ENCODE measurements around the gene RAB44.

The RAB44 gene

DNA sequence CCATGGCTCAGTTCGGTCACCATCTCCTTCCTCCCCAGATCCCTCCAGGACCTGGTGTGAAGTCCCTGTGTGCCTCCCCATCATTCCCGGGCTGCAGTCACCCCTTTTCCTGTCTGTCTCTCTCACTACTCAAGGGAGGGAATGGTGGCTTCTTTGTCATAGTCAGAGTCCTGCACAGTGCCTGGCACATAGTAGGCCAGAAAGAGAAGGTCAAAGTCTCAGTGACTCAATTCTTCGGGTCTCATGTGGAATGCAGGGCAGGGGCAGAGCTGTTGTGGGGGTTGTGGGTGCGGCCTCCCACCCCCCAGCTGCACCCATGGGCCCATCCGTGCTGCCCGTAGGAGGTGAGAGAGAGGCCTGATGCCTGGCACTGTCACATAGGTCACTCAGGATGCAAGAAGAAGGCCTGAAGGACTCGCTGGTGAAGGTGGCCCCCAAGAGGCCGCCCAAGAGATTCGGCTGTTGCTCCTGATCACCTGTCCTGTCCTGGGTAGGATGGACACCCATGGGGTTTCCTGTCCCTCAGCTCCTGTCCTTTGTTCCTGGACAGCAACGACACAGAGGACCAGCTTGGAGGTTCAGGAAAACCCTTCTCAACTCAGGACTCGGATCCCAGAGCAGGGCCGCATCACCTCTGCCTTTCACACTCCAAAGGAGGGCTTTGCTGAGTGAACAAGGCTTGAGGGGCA lies 34.1 kb downstream of the RAB44 start:
- no peak for DNase-seq

DNA sequence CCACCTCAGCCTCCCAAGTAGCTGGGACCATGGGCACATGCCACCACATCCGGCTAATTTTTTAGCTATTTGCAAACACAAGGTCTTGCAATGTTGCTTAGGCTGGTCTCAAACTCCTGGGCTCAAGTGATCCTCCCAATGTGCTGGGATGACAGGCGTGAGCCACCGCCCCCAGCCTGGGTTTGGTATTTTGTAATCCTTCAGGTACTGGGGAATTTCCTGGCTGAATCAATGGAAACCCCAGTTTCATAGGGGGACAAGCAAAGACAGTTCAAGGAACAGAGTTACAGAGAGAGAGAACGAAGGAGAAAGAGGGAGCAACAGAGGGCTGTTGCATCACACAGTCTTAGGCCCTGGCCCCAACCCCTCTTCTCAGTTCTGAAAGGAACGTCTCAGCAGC lies 35.7 kb downstream of the RAB44 start:
- no peak for DNase-seq

- DNase-seq = no peak
These were observed 36.9 kb downstream of the RAB44 start for GRCh38 chr6:36734486-36735060.

GRCh38 chr6:36735110-36736071 lies 37.8 kb downstream of the RAB44 start:
- DNase-seq = peak; percentile 85

DNA sequence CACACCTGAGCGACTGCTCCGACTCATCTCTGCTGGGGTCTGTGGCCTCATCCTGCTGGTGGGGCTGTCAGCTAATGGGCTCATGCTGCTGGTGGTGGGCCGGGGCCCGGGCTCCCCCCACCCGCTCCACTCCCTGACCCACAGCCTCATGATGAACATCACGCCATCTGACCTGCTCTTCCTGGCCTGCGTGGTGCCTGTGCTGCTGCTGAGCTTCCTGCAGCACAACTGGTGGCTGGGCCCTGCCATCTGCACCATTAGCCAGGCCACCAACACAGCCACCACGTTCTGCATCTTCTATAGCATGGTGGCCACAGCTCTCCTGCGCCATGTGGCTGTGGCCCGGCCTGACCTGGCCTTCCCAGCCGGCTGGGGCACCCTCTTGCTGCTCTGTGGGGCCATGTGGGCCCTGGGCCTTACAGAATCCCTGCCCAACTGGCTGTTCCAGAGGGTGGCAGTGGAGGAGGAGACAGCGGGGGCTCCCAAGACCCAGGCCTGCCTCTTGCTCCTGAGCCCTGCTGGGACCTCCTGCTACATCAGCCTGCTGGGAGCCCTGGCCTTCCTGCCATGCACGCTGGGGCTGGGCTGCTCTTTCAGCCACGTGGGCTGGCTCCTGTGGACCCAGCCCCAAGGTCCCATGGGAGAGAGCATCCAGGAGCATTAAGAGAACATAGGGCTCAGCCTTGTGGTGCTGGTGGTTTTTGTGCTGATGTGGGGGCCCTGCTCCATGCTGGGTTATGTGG lies 39.6 kb downstream of the RAB44 start:
- no peak for DNase-seq

DNA sequence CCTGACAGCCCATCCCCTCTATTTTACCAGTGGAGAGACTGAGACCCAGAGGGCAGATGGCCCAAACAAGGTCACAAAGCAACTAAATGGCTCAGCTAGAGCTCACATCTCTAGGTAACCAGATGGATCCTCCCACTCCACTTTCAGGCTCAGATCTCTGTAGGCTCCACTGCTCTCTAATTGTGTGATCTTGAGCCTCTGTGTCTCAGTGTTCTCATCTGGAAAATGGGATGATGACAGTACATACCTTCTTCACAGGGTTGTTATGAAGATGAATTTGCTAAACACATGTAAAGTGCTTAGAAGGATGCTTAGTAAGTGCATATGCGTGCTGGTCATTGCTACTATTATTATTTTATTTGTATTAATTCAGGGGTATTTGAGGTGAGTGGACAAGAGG lies 40.5 kb downstream of the RAB44 start:
- no peak for DNase-seq

DNA sequence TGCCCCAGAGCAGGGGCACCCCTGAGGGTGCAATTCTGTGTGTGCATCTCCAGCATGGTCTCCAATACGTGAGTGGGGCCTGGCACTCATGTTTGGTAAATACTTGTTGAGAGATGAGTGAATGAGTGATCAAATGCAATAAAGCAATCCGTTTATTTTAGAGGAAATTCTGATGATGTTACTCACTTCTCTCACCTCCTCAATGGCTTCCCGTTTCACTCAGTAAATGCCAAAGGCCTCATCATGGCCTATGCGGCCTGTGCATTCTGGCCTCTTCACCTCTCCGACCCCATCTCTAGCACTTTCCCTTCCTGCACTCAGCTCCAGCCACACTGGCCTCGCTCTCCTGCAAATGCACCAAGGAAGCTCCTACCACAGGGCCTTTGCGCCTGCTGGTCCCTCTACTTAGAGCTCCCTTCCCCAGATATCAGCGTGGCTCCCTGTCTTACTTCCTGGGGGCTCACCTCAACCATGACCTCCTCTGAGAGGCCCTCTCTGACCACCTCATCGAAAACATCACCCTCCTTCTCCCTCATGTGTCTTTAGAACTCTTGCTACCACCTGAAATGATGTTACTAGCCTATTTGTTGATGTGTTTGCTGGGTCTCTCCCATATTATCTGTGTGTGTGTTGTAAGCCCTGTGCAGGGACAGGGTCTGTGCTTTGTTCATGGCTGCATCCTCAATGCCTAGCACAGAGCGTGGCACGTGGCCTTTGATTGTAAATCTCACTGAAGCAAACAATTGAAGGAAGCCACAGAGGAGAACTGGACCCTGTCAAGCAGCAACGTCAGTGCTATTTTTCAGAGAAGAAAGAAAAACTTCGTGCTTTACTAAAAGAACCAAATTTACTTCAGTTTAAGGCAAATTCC lies 42.6 kb downstream of the RAB44 start:
- DNase-seq = peak; percentile 18

GRCh38 chr6:36740818-36741179 lies 43.2 kb downstream of the RAB44 start:
- no peak for DNase-seq

- DNase-seq = no peak
These were observed 44.5 kb downstream of the RAB44 start for GRCh38 chr6:36742146-36742545.

GRCh38 chr6:36743032-36743431 lies 45.4 kb downstream of the RAB44 start:
- no peak for DNase-seq

- no peak for DNase-seq
These were observed 46.1 kb downstream of the RAB44 start for GRCh38 chr6:36743538-36744303.

GRCh38 chr6:36744304-36744673 lies 46.7 kb downstream of the RAB44 start:
- no peak for DNase-seq

- DNase-seq = no peak
These were observed 47.7 kb downstream of the RAB44 start for GRCh38 chr6:36745283-36745682.

DNA sequence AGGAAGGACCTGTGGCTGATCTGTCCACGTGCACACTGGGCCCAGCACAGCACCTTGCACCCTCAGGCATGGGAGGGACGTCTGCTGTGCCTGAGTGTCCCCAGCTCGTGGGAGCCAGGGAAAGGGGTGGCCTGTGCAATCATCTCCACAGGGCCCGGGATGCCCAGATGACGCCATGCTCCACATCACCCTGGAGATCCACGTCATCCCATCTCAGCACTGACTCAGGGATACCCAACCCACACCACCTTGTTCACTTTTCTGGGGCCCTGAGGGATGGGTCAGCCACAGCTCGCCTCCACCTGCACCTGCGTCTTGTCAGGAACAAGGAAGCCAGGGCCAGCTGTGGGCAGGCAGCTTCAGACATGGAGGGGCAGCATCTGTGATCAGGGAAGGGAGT lies 48.2 kb downstream of the RAB44 start:
- no peak for DNase-seq

GRCh38 chr6:36746251-36746650 lies 48.6 kb downstream of the RAB44 start:
- DNase-seq = no peak

GRCh38 chr6:36749829-36750489 lies 52.3 kb downstream of the RAB44 start:
- no peak for DNase-seq

GRCh38 chr6:36751091-36751490 lies 53.5 kb downstream of the RAB44 start:
- peak; percentile 29 for DNase-seq

DNA sequence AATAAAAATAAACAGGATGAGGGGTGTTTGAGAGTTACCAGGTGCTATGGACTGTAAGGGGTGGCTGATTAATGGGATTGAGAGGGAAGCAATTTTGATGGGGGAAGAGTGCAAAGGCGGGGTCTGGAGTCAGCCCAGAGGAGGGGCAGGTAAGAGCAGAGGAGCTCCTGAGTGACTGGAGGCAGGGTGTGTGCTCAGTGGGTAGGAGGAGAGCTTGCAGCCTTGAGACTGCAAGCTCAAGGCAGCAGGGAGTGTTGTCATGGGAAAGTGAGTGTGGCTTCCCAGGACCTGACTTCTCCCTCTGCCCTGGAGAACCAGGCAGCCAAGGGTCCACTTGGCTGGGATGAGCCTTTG lies 54.2 kb downstream of the RAB44 start:
- no peak for DNase-seq

- DNase-seq = no peak
These were observed 54.7 kb downstream of the RAB44 start for GRCh38 chr6:36752187-36752885.

DNA sequence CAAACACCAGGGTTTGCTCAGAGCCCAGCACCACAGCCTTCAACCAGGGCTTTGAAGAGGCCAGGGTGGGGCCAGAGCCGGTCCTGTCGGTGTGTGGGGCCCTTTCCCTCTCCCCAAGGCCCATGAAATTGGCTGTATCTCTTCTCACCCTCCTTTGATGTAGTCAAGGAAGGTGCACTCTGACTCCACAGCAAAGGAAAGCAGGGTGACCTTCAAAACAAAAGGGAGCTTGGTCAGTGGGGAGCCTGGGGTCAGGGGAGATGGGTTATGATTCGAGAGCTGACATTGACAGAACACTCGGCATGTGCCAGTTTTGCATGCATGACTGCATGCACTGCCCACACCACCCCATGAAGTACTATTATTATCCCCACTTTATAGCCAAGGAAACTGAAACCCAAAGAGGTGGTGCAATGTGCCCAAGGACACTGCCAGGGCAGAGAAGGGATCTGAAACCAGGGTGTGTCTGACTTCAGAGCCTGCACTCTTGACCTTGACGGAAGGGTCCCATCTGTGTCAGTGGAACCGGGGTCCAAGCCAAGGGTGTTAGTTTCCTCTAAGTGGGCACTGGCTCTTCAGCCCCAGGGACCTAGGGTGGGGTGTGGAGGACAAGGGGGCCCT lies 55.4 kb downstream of the RAB44 start:
- no peak for DNase-seq

Measured in fibroblast of skin of right biceps (primary cell).